ENCODE data around the gene REG4.

GRCh38 chr1:119805247-119805646 lies 6.0 kb downstream of the REG4 start:
- TF ChIP-seq CTCF (IDR thresholded peaks at IDR 0.05; ENCODE audit: poor library complexity) (no peak), EZH2 (IDR thresholded peaks at IDR 0.05; ENCODE audit: borderline replicate concordance) (no peak)
